SK-N-SH (cell line): ENCODE results near the gene DYNLL1. TPM values are rescaled to one million over a fixed set of nuclear protein-coding genes. Genes with fewer than 3 reads are reported as not detected.

Experiments
- CTCF ChIA-PET: fragments of 300-600, 350-600 bp; formaldehyde crosslinking; extraction: SDS; loops from one replicate; lab custom pipeline; 2021; lab: Yijun Ruan, JAX
- POLR2A ChIA-PET: fragments of 350-600 bp; sonication (Branson Sonifier 250); formaldehyde crosslinking; extraction: SDS; loops from one replicate; lab custom pipeline; 2020; ENCODE audit warnings: antibody characterized with exemption, inconsistent platforms; lab: Yijun Ruan, JAX
- DNase-seq: peaks from one replicate; pipeline ENCODE4 v3.0.0; 2012
- H2AFZ ChIP-seq: fragments of 200-600 bp; sonication (generic); 2 replicates; pipeline ENCODE4 v1.8.1; 2016; ENCODE audit warnings: antibody characterized with exemption, mild to moderate bottlenecking, low read depth
- H3F3A ChIP-seq: fragments of 200-600 bp; sonication (generic); replicated peaks from 2 replicates; pipeline ENCODE3; 2016; ENCODE audit warnings: antibody characterized with exemption, mild to moderate bottlenecking; ENCODE audit not compliant: insufficient read depth
- H3K27ac ChIP-seq, 2 experiments: fragments of 200-500 bp in 1 of 2; fragments of 200-600 bp in 1 of 2; sonication (Bioruptor generic) in 1 of 2; sonication (generic), shearing (Covaris generic) in 1 of 2; 2 replicates each; pipeline versions ENCODE4 v1.5.1 to v1.6.1; 2014 to 2016; ENCODE audit warnings: low read depth in 2 of 2, inconsistent platforms in 1 of 2, low read length in 1 of 2, mild to moderate bottlenecking in 1 of 2, mixed read lengths in 1 of 2
- H3K27me3 ChIP-seq: fragments of 200-600 bp; sonication (generic), shearing (Covaris generic); 2 replicates; pipeline ENCODE4 v1.6.1; 2016; ENCODE audit warnings: mixed run types; ENCODE audit not compliant: insufficient read depth
- H3K36me3 ChIP-seq, 2 experiments: fragments of 200-500 bp in 1 of 2; fragments of 200-600 bp in 1 of 2; sonication (Bioruptor generic) in 1 of 2; sonication (generic) in 1 of 2; replicated peaks in 1 of 2; 2 replicates each; pipeline versions ENCODE3 to v1.5.1; 2014 to 2016; ENCODE audit warnings: low read length in 1 of 2, mild to moderate bottlenecking in 1 of 2; ENCODE audit not compliant: insufficient read depth in 2 of 2, control insufficient read depth in 1 of 2
- H3K4me1 ChIP-seq, 2 experiments: fragments of 200-500 bp in 1 of 2; fragments of 200-600 bp in 1 of 2; sonication (Bioruptor generic) in 1 of 2; sonication (generic), shearing (Covaris generic) in 1 of 2; 2 replicates each; pipeline versions ENCODE4 v1.5.1 to v1.6.1; 2014 to 2016; ENCODE audit warnings: low read depth in 1 of 2, low read length in 1 of 2, mixed run types in 1 of 2; ENCODE audit not compliant: insufficient read depth in 2 of 2, control insufficient read depth in 1 of 2
- H3K4me2 ChIP-seq: fragments of 200-600 bp; sonication (generic), shearing (Covaris generic); 2 replicates; pipeline ENCODE4 v1.6.1; 2017; ENCODE audit warnings: mixed run types
- H3K4me3 ChIP-seq, 2 experiments: fragments of 200-500 bp in 1 of 2; fragments of 200-600 bp in 1 of 2; sonication (Bioruptor generic) in 1 of 2; sonication (generic), shearing (Covaris generic) in 1 of 2; 2 replicates each; pipeline versions ENCODE4 v1.5.1 to v1.8.1; 2014 to 2016; ENCODE audit warnings: low read depth in 2 of 2, inconsistent platforms in 1 of 2, low read length in 1 of 2, mild to moderate bottlenecking in 1 of 2, mixed read lengths in 1 of 2, moderate library complexity in 1 of 2
- H3K79me2 ChIP-seq: fragments of 200-600 bp; sonication (generic); 2 replicates; pipeline ENCODE4 v1.8.1; 2017; ENCODE audit warnings: mild to moderate bottlenecking; ENCODE audit not compliant: insufficient read depth
- H3K9ac ChIP-seq: fragments of 200-600 bp; sonication (generic); 2 replicates; pipeline ENCODE4 v1.6.1; 2017; ENCODE audit warnings: mixed run types
- H3K9me2 ChIP-seq: fragments of 200-600 bp; sonication (generic); 2 replicates; pipeline ENCODE4 v1.6.1; 2017; ENCODE audit warnings: mixed run types
- H3K9me3 ChIP-seq: fragments of 200-600 bp; sonication (generic); 2 replicates; pipeline ENCODE4 v1.6.1; 2017; ENCODE audit warnings: mixed run types, mild to moderate bottlenecking, moderate library complexity
- H4K20me1 ChIP-seq: fragments of 200-600 bp; sonication (generic); 2 replicates; pipeline ENCODE4 v1.6.1; 2017; ENCODE audit warnings: mild to moderate bottlenecking, mixed run types; ENCODE audit not compliant: insufficient read depth
- CTCF ChIP-seq: fragments of 200-600 bp; sonication (generic); IDR thresholded peaks from 2 replicates; pipeline ENCODE4 v1.6.1; 2017; ENCODE audit warnings: antibody characterized with exemption, mild to moderate bottlenecking, moderate library complexity
- ELF1 ChIP-seq: IDR thresholded peaks from 2 replicates; pipeline ENCODE4 v1.4.0; 2012
- EP300 ChIP-seq, 2 experiments: IDR thresholded peaks; 2 replicates each; pipeline versions ENCODE4 v1.4.0 to v1.6.1; 2012; ENCODE audit warnings: borderline replicate concordance in 1 of 2, low read depth in 1 of 2, low read length in 1 of 2
- EZH2phosphoT487 ChIP-seq: fragments of 200-600 bp; sonication (generic); IDR thresholded peaks from 2 replicates; pipeline ENCODE4 v1.6.1; 2017; ENCODE audit warnings: low read depth, mixed run types, mild to moderate bottlenecking, antibody characterized with exemption, moderate library complexity, borderline replicate concordance
- FOXM1 ChIP-seq: IDR thresholded peaks from 2 replicates; pipeline ENCODE4 v1.4.0; 2012; ENCODE audit warnings: low read depth, mild to moderate bottlenecking
- GABPA ChIP-seq: IDR thresholded peaks from 2 replicates; pipeline ENCODE4 v1.4.0; 2012; ENCODE audit warnings: low read depth, mild to moderate bottlenecking
- IRF3 ChIP-seq: fragments of 150-350 bp; IDR thresholded peaks from 2 replicates; pipeline ENCODE4 v1.6.1; 2016; ENCODE audit warnings: mild to moderate bottlenecking, low read depth, low read length
- JUND ChIP-seq: IDR thresholded peaks from 2 replicates; pipeline ENCODE4 v1.4.0; 2012
- MEF2A ChIP-seq: IDR thresholded peaks from 2 replicates; pipeline ENCODE4 v1.4.0; 2012; ENCODE audit warnings: low read depth, borderline replicate concordance
- MXI1 ChIP-seq: IDR thresholded peaks from 2 replicates; pipeline ENCODE4 v1.6.1; 2012; ENCODE audit warnings: mild to moderate bottlenecking, low read depth, low read length, improper control_type of control experiment
- NFIC ChIP-seq: IDR thresholded peaks from 2 replicates; pipeline ENCODE4 v1.4.0; 2012; ENCODE audit warnings: borderline replicate concordance
- NRF1 ChIP-seq: IDR thresholded peaks from 2 replicates; pipeline ENCODE4 v1.6.1; 2012; ENCODE audit warnings: low read depth, mild to moderate bottlenecking, low read length
- RAD21 ChIP-seq: IDR thresholded peaks from 2 replicates; pipeline ENCODE4 v1.6.1; 2012; ENCODE audit warnings: mild to moderate bottlenecking, low read length
- RFX5 ChIP-seq: IDR thresholded peaks from 2 replicates; pipeline ENCODE4 v1.6.1; 2012; ENCODE audit warnings: mild to moderate bottlenecking, improper control_type of control experiment, low read length
- RXRA ChIP-seq: IDR thresholded peaks from 2 replicates; pipeline ENCODE4 v1.4.0; 2012; ENCODE audit warnings: low read depth, mild to moderate bottlenecking, borderline replicate concordance
- SIN3A ChIP-seq: IDR thresholded peaks from 2 replicates; pipeline ENCODE4 v1.6.1; 2012; ENCODE audit warnings: low read depth, mild to moderate bottlenecking, low read length, moderate library complexity, borderline replicate concordance
- TAF1 ChIP-seq: IDR thresholded peaks from 2 replicates; pipeline ENCODE4 v1.6.1; 2012; ENCODE audit warnings: low read depth, mild to moderate bottlenecking, low read length, moderate library complexity, borderline replicate concordance
- TCF12 ChIP-seq: IDR thresholded peaks from 2 replicates; pipeline ENCODE4 v1.4.0; 2012
- TEAD4 ChIP-seq: IDR thresholded peaks from 2 replicates; pipeline ENCODE4 v1.4.0; 2012; ENCODE audit warnings: mild to moderate bottlenecking, borderline replicate concordance; ENCODE audit not compliant: insufficient read depth
- USF1 ChIP-seq: IDR thresholded peaks from 2 replicates; pipeline ENCODE4 v1.4.0; 2012; ENCODE audit warnings: low read depth, borderline replicate concordance
- YY1 ChIP-seq: IDR thresholded peaks from 2 replicates; pipeline ENCODE4 v1.4.0; 2012; ENCODE audit warnings: low read depth, mild to moderate bottlenecking
- WGBS: methylation state at CpG from one replicate; pipeline ENCODE4 v1.1.6; 2017; ENCODE audit warnings: low lambda C conversion rate; 5-methylcytosine and 5-hydroxymethylcytosine counted together
- polyA plus RNA-seq, 3 experiments: library from polyadenylated mRNA; depleted of rRNA; stranded (reverse); fragments of >200 nt; gene quantifications; 2 replicates each; pipeline ENCODE4 v1.2.3, GENCODE V29; 2012
- TF ChIP-seq, protein P1 (sequence below): IDR thresholded peaks from 2 replicates; pipeline ENCODE4 v1.6.1; 2012; ENCODE audit warnings: mild to moderate bottlenecking, low read depth, low read length, moderate library complexity
- TF ChIP-seq, protein P2 (sequence below): IDR thresholded peaks from 2 replicates; pipeline ENCODE4 v1.4.0; 2012; ENCODE audit warnings: low read depth
- TF ChIP-seq, protein P3 (sequence below): fragments of 150-350 bp; IDR thresholded peaks from 2 replicates; pipeline ENCODE4 v1.6.1; 2017; ENCODE audit warnings: antibody characterized with exemption, low read length, low read depth, borderline replicate concordance
- TF ChIP-seq, protein P4 (sequence below): IDR thresholded peaks from 2 replicates; pipeline ENCODE4; 2012

The DYNLL1 gene
- polyA plus RNA-seq, 1 of the 3 experiments (the other 2 are of a cell fraction), result 607 TPM

DNA sequence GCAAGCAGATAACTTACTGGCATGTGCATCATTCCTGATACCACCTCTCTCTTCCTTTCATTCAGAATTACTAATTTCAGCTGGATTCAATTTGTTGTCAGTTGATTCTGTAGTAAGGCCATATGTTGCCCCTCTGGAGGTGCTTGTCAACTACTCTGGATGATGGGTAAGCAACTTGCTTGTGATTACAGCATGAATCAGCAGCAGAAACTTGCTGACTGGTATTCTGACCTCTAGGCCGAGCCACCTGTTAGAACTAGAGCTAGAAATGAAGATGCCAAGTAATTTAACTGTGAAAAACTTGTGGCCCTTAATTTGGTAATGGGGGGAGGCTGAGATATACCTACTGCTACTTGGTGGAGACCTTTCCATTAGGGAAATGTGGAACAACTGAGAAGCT lies 43.4 kb downstream of the DYNLL1 start:
- H3K4me2 ChIP-seq, result 0 out of 2 replicates have a peak overlapping the region, but pooled peaks have one; percentile 53
- H3K79me2 ChIP-seq, result peaks cover 100% of the 10 kb centered on the region
- H3K36me3 ChIP-seq, result peaks cover 0 to 13% of the 10 kb centered on the region in 2 experiments
- H3K9me3 ChIP-seq, result no peaks in the 10 kb centered on the region
- peaks cover 21 to 49% of the 10 kb centered on the region in 2 experiments for H3K4me1 ChIP-seq
- peak overlapping the region; percentile 60 to 78; a peak in 3 of 4 replicates for H3K27ac ChIP-seq
- CTCF ChIA-PET, result interaction anchor here (0.7 to 2.5 kb wide), 3 partner anchors 22 to 110 kb away, joined by 3 to 9 read pairs (median 5); no protein-coding TSS in a partner anchor
- H4K20me1 ChIP-seq, result peaks cover 96% of the 10 kb centered on the region
- no peak overlapping the region for H2AFZ ChIP-seq
- H3K4me3 ChIP-seq, result no peak overlapping the region
- peak; percentile 28 for DNase-seq
- WGBS, result 81% methylated on average over 1 of the region's 1 CpG
- H3F3A ChIP-seq, result peaks cover 14% of the 10 kb centered on the region
- H3K9ac ChIP-seq, result peak overlapping the region; percentile 2; the same call in 1 of the 2 replicates
- H3K27me3 ChIP-seq, result no peaks in the 10 kb centered on the region
- POLR2A ChIA-PET, result no interaction called here
- no peaks in the 10 kb centered on the region for H3K9me2 ChIP-seq
- no peak for TF ChIP-seq MEF2A
- no peak for TF ChIP-seq GABPA
- peak; percentile 27; the same call in 1 of the 2 replicates for TF ChIP-seq MXI1
- TF ChIP-seq, protein P1, sequence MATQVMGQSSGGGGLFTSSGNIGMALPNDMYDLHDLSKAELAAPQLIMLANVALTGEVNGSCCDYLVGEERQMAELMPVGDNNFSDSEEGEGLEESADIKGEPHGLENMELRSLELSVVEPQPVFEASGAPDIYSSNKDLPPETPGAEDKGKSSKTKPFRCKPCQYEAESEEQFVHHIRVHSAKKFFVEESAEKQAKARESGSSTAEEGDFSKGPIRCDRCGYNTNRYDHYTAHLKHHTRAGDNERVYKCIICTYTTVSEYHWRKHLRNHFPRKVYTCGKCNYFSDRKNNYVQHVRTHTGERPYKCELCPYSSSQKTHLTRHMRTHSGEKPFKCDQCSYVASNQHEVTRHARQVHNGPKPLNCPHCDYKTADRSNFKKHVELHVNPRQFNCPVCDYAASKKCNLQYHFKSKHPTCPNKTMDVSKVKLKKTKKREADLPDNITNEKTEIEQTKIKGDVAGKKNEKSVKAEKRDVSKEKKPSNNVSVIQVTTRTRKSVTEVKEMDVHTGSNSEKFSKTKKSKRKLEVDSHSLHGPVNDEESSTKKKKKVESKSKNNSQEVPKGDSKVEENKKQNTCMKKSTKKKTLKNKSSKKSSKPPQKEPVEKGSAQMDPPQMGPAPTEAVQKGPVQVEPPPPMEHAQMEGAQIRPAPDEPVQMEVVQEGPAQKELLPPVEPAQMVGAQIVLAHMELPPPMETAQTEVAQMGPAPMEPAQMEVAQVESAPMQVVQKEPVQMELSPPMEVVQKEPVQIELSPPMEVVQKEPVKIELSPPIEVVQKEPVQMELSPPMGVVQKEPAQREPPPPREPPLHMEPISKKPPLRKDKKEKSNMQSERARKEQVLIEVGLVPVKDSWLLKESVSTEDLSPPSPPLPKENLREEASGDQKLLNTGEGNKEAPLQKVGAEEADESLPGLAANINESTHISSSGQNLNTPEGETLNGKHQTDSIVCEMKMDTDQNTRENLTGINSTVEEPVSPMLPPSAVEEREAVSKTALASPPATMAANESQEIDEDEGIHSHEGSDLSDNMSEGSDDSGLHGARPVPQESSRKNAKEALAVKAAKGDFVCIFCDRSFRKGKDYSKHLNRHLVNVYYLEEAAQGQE, result no peak
- TF ChIP-seq NFIC, result no peak
- TF ChIP-seq FOXM1, result no peak
- no peak for TF ChIP-seq JUND
- TF ChIP-seq TAF1, result no peak
- TF ChIP-seq CTCF, result no peak
- TF ChIP-seq, protein P2, sequence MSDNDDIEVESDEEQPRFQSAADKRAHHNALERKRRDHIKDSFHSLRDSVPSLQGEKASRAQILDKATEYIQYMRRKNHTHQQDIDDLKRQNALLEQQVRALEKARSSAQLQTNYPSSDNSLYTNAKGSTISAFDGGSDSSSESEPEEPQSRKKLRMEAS, result no peak
- TF ChIP-seq EZH2phosphoT487, result no peak
- TF ChIP-seq TCF12, result peak; percentile 69
- TF ChIP-seq EP300 (IDR thresholded peaks at IDR 0.05; ENCODE audit: borderline replicate concordance in 1 of 2, low read depth in 1 of 2, low read length in 1 of 2), result no peak
- TF ChIP-seq NRF1, result no peak
- TF ChIP-seq RFX5, result no peak
- TF ChIP-seq USF1, result no peak
- TF ChIP-seq, protein P3, sequence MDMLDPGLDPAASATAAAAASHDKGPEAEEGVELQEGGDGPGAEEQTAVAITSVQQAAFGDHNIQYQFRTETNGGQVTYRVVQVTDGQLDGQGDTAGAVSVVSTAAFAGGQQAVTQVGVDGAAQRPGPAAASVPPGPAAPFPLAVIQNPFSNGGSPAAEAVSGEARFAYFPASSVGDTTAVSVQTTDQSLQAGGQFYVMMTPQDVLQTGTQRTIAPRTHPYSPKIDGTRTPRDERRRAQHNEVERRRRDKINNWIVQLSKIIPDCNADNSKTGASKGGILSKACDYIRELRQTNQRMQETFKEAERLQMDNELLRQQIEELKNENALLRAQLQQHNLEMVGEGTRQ, result no peak
- no peak for TF ChIP-seq RAD21
- TF ChIP-seq, protein P4, sequence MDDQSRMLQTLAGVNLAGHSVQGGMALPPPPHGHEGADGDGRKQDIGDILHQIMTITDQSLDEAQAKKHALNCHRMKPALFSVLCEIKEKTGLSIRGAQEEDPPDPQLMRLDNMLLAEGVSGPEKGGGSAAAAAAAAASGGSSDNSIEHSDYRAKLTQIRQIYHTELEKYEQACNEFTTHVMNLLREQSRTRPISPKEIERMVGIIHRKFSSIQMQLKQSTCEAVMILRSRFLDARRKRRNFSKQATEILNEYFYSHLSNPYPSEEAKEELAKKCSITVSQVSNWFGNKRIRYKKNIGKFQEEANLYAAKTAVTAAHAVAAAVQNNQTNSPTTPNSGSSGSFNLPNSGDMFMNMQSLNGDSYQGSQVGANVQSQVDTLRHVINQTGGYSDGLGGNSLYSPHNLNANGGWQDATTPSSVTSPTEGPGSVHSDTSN, result peak; percentile 57
- TF ChIP-seq IRF3, result no peak
- no peak for TF ChIP-seq TEAD4
- 0 out of 2 replicates have a peak, but pooled peaks have one; percentile 59 for TF ChIP-seq SIN3A
- no peak for TF ChIP-seq YY1
- TF ChIP-seq ELF1, result no peak
- no peak for TF ChIP-seq RXRA
